Esophagus squamous epithelium (tissue), 5 donors: ENCODE data around the gene CAMK1D. TPM values are rescaled to one million over a fixed set of nuclear protein-coding genes. Genes with fewer than 3 reads are reported as not detected.
A peak's percentile ranks its signal among the peaks of the same experiment; 100 is the strongest.

Source experiments
- DNase-seq: peaks from one replicate; lab custom pipeline; 2025; lab: John Stamatoyannopoulos, UW
- H3K27ac ChIP-seq, 4 donors: fragments of 200-600 bp; sonication (generic); one replicate each; pipeline ENCODE4 v1.5.1; 2016 to 2019; ENCODE audit warnings: mild to moderate bottlenecking in 1 of 4
- H3K27me3 ChIP-seq, 4 donors: fragments of 200-600 bp; sonication (generic); 1 replicate in 3 of 4; 2 replicates in 1 of 4; pipeline versions ENCODE4 v1.5.1 to v1.6.0; 2017 to 2021; ENCODE audit warnings: antibody characterized with exemption in 1 of 4
- H3K36me3 ChIP-seq, 3 donors: fragments of 200-600 bp; sonication (generic); one replicate each; pipeline ENCODE4 v1.5.1; 2016 to 2019
- H3K4me1 ChIP-seq, 3 donors: fragments of 200-600 bp; sonication (generic); one replicate each; pipeline ENCODE4 v1.5.1; 2017 to 2019
- H3K4me3 ChIP-seq, 4 donors: fragments of 200-600 bp; sonication (generic); 1 replicate in 3 of 4; 2 replicates in 1 of 4; pipeline ENCODE4 v1.5.1; 2016 to 2019; ENCODE audit warnings: mild to moderate bottlenecking in 2 of 4, moderate library complexity in 1 of 4
- H3K9me3 ChIP-seq, 3 donors: fragments of 200-600 bp; sonication (generic); one replicate each; pipeline ENCODE4 v1.5.1; 2016 to 2019
- CTCF ChIP-seq, 6 experiments: fragments of 450-650 bp in 4 of 6; fragments of 200-600 bp in 2 of 6; sonication (generic) in 2 of 6; IDR thresholded peaks; one replicate each; pipeline ENCODE4 v1.5.1; 2016 to 2019; ENCODE audit warnings: antibody characterized with exemption in 6 of 6, mild to moderate bottlenecking in 4 of 6, moderate library complexity in 4 of 6
- POLR2A ChIP-seq, 4 donors: fragments of 450-650 bp; IDR thresholded peaks; one replicate each; pipeline ENCODE4 v1.6.1; 2017; ENCODE audit warnings: antibody characterized with exemption in 4 of 4, mild to moderate bottlenecking in 4 of 4, moderate library complexity in 3 of 4
- WGBS, 2 donors: methylation state at CpG; one replicate each; pipeline ENCODE4 v1.1.5; 2018; 5-methylcytosine and 5-hydroxymethylcytosine counted together
- intact Hi-C: fragments of 100-400 bp; cut with DNase I; formaldehyde crosslinking; loops from one replicate; pipeline ENCODE4 v1.15.0; 2022
- total RNA-seq, 4 donors: library from RNA; depleted of rRNA; stranded (reverse); fragments of >200 nt; gene quantifications; one replicate each; pipeline ENCODE4 v1.1.0, GENCODE V29; 2016
- donor health status: DM: yes; HTN: yes; CAD: no.

CAMK1D gene
- total RNA-seq, 4 donors from 2014 or later = 3.8 to 11.8 (median 9.9) TPM

GRCh38 chr10:12729885-12730284, 380.5 kb downstream of the CAMK1D start:
- Histone ChIP-seq H3K27me3 (peaks cover 0 to 5% (median 0%) of the 10 kb centered on the region in 4 donors), H3K4me3 (no peak overlapping the region), H3K4me1 (peaks cover 9 to 38% (median 28%) of the 10 kb centered on the region in 3 donors), H3K9me3 (no peaks in the 10 kb centered on the region), H3K36me3 (no peaks in the 10 kb centered on the region), H3K27ac (peak overlapping the region in 2 of 4 donors; percentile 44 to 70)
- intact Hi-C loops = no loop called here
- no peak for DNase-seq
- TF ChIP-seq CTCF (IDR thresholded peaks at IDR 0.05) = peak in 1 of 6 experiments; percentile 25
- TF ChIP-seq POLR2A (IDR thresholded peaks at IDR 0.05) = no peak
- WGBS, 2 donors = 83 to 86% methylated on average over 7 of the region's 7 CpGs

- 78 to 79% methylated on average over 9 of the region's 9 CpGs for WGBS, 2 donors
- intact Hi-C loops = no loop called here
- no peak for DNase-seq
- peaks cover 0 to 5% (median 0%) of the 10 kb centered on the region in 4 donors for H3K27me3 ChIP-seq
- H3K4me3 ChIP-seq = peak overlapping the region in 1 of 4 donors; percentile 41
- peaks cover 9 to 28% (median 24%) of the 10 kb centered on the region in 3 donors for H3K4me1 ChIP-seq
- no peaks in the 10 kb centered on the region for H3K9me3 ChIP-seq
- TF ChIP-seq POLR2A (IDR thresholded peaks at IDR 0.05) (no peak), CTCF (IDR thresholded peaks at IDR 0.05) (no peak)
- peak overlapping the region in 2 of 4 donors; percentile 44 to 70 for H3K27ac ChIP-seq
- no peaks in the 10 kb centered on the region for H3K36me3 ChIP-seq
Observed at GRCh38 chr10:12730809-12731519, 381.6 kb downstream of the CAMK1D start.

GRCh38 chr10:12733271-12733670, 383.9 kb downstream of the CAMK1D start:
- Histone ChIP-seq H3K4me1 (peaks cover 0 to 9% (median 5%) of the 10 kb centered on the region in 3 donors), H3K27me3 (peaks cover 0 to 5% (median 0%) of the 10 kb centered on the region in 4 donors), H3K27ac (no peak overlapping the region), H3K36me3 (no peaks in the 10 kb centered on the region), H3K4me3 (no peak overlapping the region), H3K9me3 (no peaks in the 10 kb centered on the region)
- intact Hi-C loops = no loop called here
- TF ChIP-seq POLR2A (IDR thresholded peaks at IDR 0.05) (no peak), CTCF (IDR thresholded peaks at IDR 0.05) (no peak)
- DNase-seq = no peak
- WGBS, 2 donors = 66 to 81% methylated on average over 2 of the region's 2 CpGs

- H3K36me3 ChIP-seq = no peaks in the 10 kb centered on the region
- 82 to 85% methylated on average over 9 of the region's 9 CpGs for WGBS, 2 donors
- intact Hi-C loops = no loop called here
- no peaks in the 10 kb centered on the region for H3K9me3 ChIP-seq
- no peaks in the 10 kb centered on the region for H3K27me3 ChIP-seq
- DNase-seq = no peak
- no peak overlapping the region for H3K27ac ChIP-seq
- peaks cover 0 to 2% (median 2%) of the 10 kb centered on the region in 3 donors for H3K4me1 ChIP-seq
- no peak overlapping the region for H3K4me3 ChIP-seq
- TF ChIP-seq POLR2A (IDR thresholded peaks at IDR 0.05) (no peak), CTCF (IDR thresholded peaks at IDR 0.05) (no peak)
Observed at GRCh38 chr10:12735843-12736462, 386.6 kb downstream of the CAMK1D start.

- no peak overlapping the region for H3K4me3 ChIP-seq
- intact Hi-C loops = no loop called here
- no peaks in the 10 kb centered on the region for H3K36me3 ChIP-seq
- TF ChIP-seq CTCF (IDR thresholded peaks at IDR 0.05) = no peak
- TF ChIP-seq POLR2A (IDR thresholded peaks at IDR 0.05) = no peak
- H3K9me3 ChIP-seq = no peaks in the 10 kb centered on the region
- no peak for DNase-seq
- H3K27ac ChIP-seq = peak overlapping the region in 3 of 4 donors; percentile 49 to 74 (median 73)
- 58 to 70% methylated on average over 3 of the region's 3 CpGs for WGBS, 2 donors
- H3K27me3 ChIP-seq = no peaks in the 10 kb centered on the region
- H3K4me1 ChIP-seq = peaks cover 0 to 14% (median 7%) of the 10 kb centered on the region in 3 donors
Observed at GRCh38 chr10:12740813-12741212, 391.5 kb downstream of the CAMK1D start.
